ENCODE data around the gene ZNF524. TPM values are rescaled to one million over a fixed set of nuclear protein-coding genes. Genes with fewer than 3 reads are reported as not detected.
A peak's percentile ranks its signal among the peaks of the same experiment; 100 is the strongest.

Gene ZNF524
- total RNA-seq (10 to 100 TPM; 12.6 to 26.3 TPM), polyA plus RNA-seq (10 to 100 TPM; 30.1 to 62.5 TPM)
- long read RNA-seq, donor 1, transcript ZNF524-203 (1 exons, 1,260 nt): minor isoform, 5 of 12 reads
- long read RNA-seq, donor 1, transcript ZNF524-201 (2 exons, 1,102 nt): major isoform, 7 of 12 reads
- long read RNA-seq, donor 1, partial matches to known transcripts: 0 of 12 reads
- long read RNA-seq, donor 1, other reads (novel, unspliced or antisense): 0 of 12 reads
- long read RNA-seq, donor 2, partial matches to known transcripts: 0 of 5 reads
- long read RNA-seq, donor 2, other reads (novel, unspliced or antisense): 0 of 5 reads
- long read RNA-seq, donor 3, partial matches to known transcripts: 0 of 7 reads
- long read RNA-seq, donor 3, other reads (novel, unspliced or antisense): 0 of 7 reads
- long read RNA-seq, donor 4, transcript ZNF524-201 (2 exons, 1,102 nt): major isoform, 6 of 7 reads
- long read RNA-seq, donor 4, partial matches to known transcripts: 0 of 7 reads
- long read RNA-seq, donor 4, other reads (novel, unspliced or antisense): 0 of 7 reads
- long read RNA-seq, donor 5, transcript ZNF524-201 (2 exons, 1,102 nt): minor isoform, 8 of 17 reads
- long read RNA-seq, donor 5, transcript ZNF524-203 (1 exons, 1,260 nt): major isoform, 9 of 17 reads
- long read RNA-seq, donor 5, partial matches to known transcripts: 0 of 17 reads
- long read RNA-seq, donor 5, other reads (novel, unspliced or antisense): 0 of 17 reads

- Histone ChIP-seq H3K9me3 (ENCODE audit: control insufficient read depth in 4 of 4, insufficient read depth in 3 of 4, low read length in 3 of 4) (no peaks in the 10 kb centered on the region), H3K4me1 (ENCODE audit: control insufficient read depth in 5 of 5, insufficient read depth in 5 of 5, low read length in 5 of 5) (peaks cover 0 to 13% (median 0%) of the 10 kb centered on the region in 5 donors), H3K27me3 (ENCODE audit: control insufficient read depth in 3 of 3, insufficient read depth in 3 of 3, low read length in 2 of 3) (no peaks in the 10 kb centered on the region), H3K9ac (ENCODE audit: insufficient read depth in 1 of 2, low read length in 2 of 2) (peak within 1 kb of the TSS; percentile 44 to 69), H3K4me3 (peak within 1 kb of the TSS; percentile 56), H3K27ac (ENCODE audit: low read depth in 1 of 2, low read length in 1 of 2) (peak within 1 kb of the TSS; percentile 88 to 97), H3K36me3 (ENCODE audit: control insufficient read depth in 4 of 4, insufficient read depth in 4 of 4, low read length in 4 of 4) (peaks cover 3 to 23% (median 15%) of the 10 kb centered on the region in 4 donors)
- WGBS, 2 donors: 0% methylated on average over 35 to 96 of the region's 97 CpGs
- no peak for TF ChIP-seq CTCF (IDR thresholded peaks at IDR 0.05; ENCODE audit: control extremely low read depth, extremely low read depth)
- DNase-seq: peak; percentile 92 to 98 (median 96)
- ATAC-seq (ENCODE audit: insufficient read depth, low FRiP score): peak; percentile 77
These were observed at the start of gene ZNF524 for GRCh38 chr19:55599842-55600661. Gene ZNF524 (plus strand): TSS chr19:55600288. CDS start chr19:55602113, 1,825 bp downstream.

- Histone ChIP-seq H3K36me3 (ENCODE audit: control insufficient read depth in 4 of 4, insufficient read depth in 4 of 4, low read length in 4 of 4) (no peaks in the 10 kb centered on the region), H3K4me1 (ENCODE audit: control insufficient read depth in 5 of 5, insufficient read depth in 5 of 5, low read length in 5 of 5) (peaks cover 0 to 19% (median 4%) of the 10 kb centered on the region in 5 donors), H3K4me3 (no peak overlapping the region), H3K27me3 (ENCODE audit: control insufficient read depth in 3 of 3, insufficient read depth in 3 of 3, low read length in 2 of 3) (peaks cover 0 to 23% (median 9%) of the 10 kb centered on the region in 3 donors), H3K9ac (ENCODE audit: insufficient read depth in 1 of 2, low read length in 2 of 2) (no peak overlapping the region), H3K27ac (ENCODE audit: low read depth in 1 of 2, low read length in 1 of 2) (no peak overlapping the region), H3K9me3 (ENCODE audit: control insufficient read depth in 4 of 4, insufficient read depth in 3 of 4, low read length in 3 of 4) (no peaks in the 10 kb centered on the region)
- no peak for TF ChIP-seq CTCF (IDR thresholded peaks at IDR 0.05; ENCODE audit: control extremely low read depth, extremely low read depth)
- DNase-seq (no peak), ATAC-seq (ENCODE audit: insufficient read depth, low FRiP score) (no peak)
- 67 to 76% methylated on average over 7 of the region's 7 CpGs for WGBS, 2 donors
These were observed 49.8 kb upstream of the ZNF524 start for GRCh38 chr19:55550321-55550650.

- WGBS, 2 donors: 71 to 78% methylated on average over 5 of the region's 5 CpGs
- no peak overlapping the region for H3K27ac ChIP-seq (ENCODE audit: low read depth in 1 of 2, low read length in 1 of 2)
These were observed 47.9 kb upstream of the ZNF524 start for GRCh38 chr19:55552206-55552605.

More at GRCh38 chr19:55552206-55552605, 47.9 kb upstream of the ZNF524 start:
- Histone ChIP-seq H3K36me3 (ENCODE audit: control insufficient read depth in 4 of 4, insufficient read depth in 4 of 4, low read length in 4 of 4) (no peaks in the 10 kb centered on the region), H3K9ac (ENCODE audit: insufficient read depth in 1 of 2, low read length in 2 of 2) (no peak overlapping the region), H3K9me3 (ENCODE audit: control insufficient read depth in 4 of 4, insufficient read depth in 3 of 4, low read length in 3 of 4) (no peaks in the 10 kb centered on the region), H3K4me3 (no peak overlapping the region), H3K27me3 (ENCODE audit: control insufficient read depth in 3 of 3, insufficient read depth in 3 of 3, low read length in 2 of 3) (peaks cover 0 to 19% (median 9%) of the 10 kb centered on the region in 3 donors), H3K4me1 (ENCODE audit: control insufficient read depth in 5 of 5, insufficient read depth in 5 of 5, low read length in 5 of 5) (peaks cover 0 to 5% (median 2%) of the 10 kb centered on the region in 5 donors)
- ATAC-seq (ENCODE audit: insufficient read depth, low FRiP score) (no peak), DNase-seq (no peak)
- TF ChIP-seq CTCF (IDR thresholded peaks at IDR 0.05; ENCODE audit: control extremely low read depth, extremely low read depth): no peak

Measured in lung (tissue), 16 donors.